ENCODE measurements around the gene HDAC5.

DNA sequence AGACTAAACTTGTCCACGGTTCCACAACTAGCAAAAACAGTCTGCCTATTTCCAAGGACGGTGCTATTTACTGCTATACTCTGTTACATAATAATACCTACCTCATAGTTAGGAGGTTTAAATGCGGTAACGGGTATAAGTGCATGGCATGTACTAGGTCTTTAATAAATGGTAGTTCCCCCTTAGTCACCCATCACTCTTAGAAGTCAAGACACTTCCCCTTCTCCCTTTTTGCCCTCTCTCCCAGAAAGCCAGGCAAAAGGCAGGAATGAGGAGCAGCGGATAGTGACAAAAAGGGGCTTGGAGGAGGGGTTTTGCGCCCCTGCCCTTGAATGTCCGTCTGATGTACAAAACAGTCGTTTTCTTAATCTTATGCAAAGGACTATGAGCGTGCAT, 55.9 kb downstream of the HDAC5 start:
- no peak for TF ChIP-seq EZH2phosphoT487 (IDR thresholded peaks at IDR 0.05; ENCODE audit: borderline replicate concordance, low read length)
- TF ChIP-seq, protein P1, sequence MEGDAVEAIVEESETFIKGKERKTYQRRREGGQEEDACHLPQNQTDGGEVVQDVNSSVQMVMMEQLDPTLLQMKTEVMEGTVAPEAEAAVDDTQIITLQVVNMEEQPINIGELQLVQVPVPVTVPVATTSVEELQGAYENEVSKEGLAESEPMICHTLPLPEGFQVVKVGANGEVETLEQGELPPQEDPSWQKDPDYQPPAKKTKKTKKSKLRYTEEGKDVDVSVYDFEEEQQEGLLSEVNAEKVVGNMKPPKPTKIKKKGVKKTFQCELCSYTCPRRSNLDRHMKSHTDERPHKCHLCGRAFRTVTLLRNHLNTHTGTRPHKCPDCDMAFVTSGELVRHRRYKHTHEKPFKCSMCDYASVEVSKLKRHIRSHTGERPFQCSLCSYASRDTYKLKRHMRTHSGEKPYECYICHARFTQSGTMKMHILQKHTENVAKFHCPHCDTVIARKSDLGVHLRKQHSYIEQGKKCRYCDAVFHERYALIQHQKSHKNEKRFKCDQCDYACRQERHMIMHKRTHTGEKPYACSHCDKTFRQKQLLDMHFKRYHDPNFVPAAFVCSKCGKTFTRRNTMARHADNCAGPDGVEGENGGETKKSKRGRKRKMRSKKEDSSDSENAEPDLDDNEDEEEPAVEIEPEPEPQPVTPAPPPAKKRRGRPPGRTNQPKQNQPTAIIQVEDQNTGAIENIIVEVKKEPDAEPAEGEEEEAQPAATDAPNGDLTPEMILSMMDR (IDR thresholded peaks at IDR 0.05; ENCODE audit: low read depth, low read length, poor library complexity, severe bottlenecking): no peak
